Stimulated activated CD8-positive, alpha-beta memory T cell treated with anti-CD3 and anti-CD28 coated beads, Interleukin-15, amount 100 ng/mL, for 24 hours (primary cell): Measurements from ENCODE around the gene NEUROD1.

Source experiments
- DNase-seq: peaks from one replicate; pipeline ENCODE4 v3.0.0-alpha.2; 2020; ENCODE audit warnings: low read depth

Gene NEUROD1

GRCh38 chr2:181642086-181642485 is 38.2 kb downstream of the NEUROD1 start:
- DNase-seq: no peak

- no peak for DNase-seq
Measured at GRCh38 chr2:181639686-181640085, 40.6 kb downstream of the NEUROD1 start.

GRCh38 chr2:181632733-181633401 is 47.5 kb downstream of the NEUROD1 start:
- no peak for DNase-seq

DNA sequence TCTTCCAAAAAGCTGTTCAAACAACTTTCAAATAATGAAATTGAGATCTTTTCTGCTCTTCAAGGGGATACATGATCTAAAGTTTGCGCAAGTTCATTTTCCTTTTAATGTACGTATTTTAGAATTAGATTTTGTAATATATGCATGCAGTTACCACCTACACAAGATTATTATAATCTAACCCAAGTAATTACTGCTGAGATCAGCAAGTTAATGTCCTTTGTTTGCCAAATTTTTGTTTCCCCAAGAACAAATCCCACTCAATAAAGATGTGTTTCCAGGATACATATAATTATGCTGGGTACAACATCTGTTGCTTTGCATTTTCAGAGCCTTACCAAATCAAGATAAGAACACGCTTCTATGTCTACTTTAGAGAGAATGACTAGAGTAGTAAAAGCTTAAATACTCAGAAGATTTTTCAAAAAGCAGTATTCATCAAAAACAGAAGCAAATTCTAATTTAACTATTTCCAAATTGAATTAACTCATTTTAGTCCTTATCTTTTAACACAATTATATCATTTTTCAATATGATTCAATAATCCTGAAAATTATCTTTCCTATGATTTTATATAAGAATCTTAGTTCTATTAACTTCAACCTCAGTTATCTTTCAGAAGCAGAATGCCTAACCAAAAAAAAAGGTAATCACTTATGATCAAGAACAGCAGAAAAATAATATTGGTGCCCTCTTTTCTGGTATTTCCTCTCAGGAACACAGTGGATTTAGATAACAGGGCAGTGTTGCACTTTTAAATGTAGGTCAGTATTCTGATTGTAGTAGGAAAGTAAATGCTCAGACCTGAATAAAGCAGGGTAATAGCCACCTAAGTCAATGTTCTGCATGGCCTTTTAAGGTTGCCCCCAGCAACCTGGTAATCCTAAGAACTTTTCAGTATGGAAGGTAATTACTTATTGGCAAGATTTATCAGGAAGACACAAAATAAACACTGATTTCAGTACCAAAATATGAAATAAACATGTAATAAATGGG is 51.4 kb downstream of the NEUROD1 start:
- DNase-seq: no peak

- DNase-seq: no peak
Measured at GRCh38 chr2:181627545-181627944, 52.8 kb downstream of the NEUROD1 start.

DNA sequence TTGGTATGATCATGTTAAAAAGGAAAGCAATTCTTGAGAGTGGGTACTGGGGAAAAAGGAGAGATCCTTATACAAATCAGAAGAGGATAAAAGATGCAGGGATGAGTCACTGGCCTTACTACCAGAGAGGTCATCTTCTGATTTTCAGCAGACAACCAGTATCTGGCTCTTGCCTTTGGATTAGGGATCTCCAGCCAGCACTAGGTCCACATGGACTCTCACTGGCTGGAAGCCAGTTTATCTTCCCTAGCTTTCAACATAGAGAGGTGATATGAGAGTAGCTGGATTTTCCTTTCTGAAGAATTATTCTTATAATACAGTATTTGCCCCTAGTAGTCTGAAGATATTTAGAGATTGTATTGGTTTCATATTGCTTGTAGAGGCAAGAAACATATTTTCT is 53.6 kb downstream of the NEUROD1 start:
- no peak for DNase-seq
